GM23338 (cell line): ENCODE data around the gene SBNO1. TPM values are rescaled to one million over a fixed set of nuclear protein-coding genes. Genes with fewer than 3 reads are reported as not detected.

Experiments used
- ATAC-seq: fragments of 200-7000 bp; cut with Tn5 transposase; 3 replicates; pipeline ENCODE4 v1.9.1; 2020
- DNase-seq: peaks from one replicate; pipeline ENCODE4 v3.0.0-alpha.2; 2015; ENCODE audit warnings: low spot score
- H2AFZ ChIP-seq: fragments of 200-600 bp; sonication (generic); 2 replicates; pipeline ENCODE4 v1.8.0; 2016; ENCODE audit warnings: antibody characterized with exemption, mild to moderate bottlenecking, moderate library complexity
- H3F3A ChIP-seq: fragments of 200-600 bp; sonication (generic); replicated peaks from 2 replicates; pipeline ENCODE4 v1.8.0; 2017; ENCODE audit warnings: antibody characterized with exemption, mixed run types, low read depth
- H3K27ac ChIP-seq: fragments of 200-600 bp; sonication (generic); 2 replicates; pipeline ENCODE4 v1.6.1; 2016; ENCODE audit warnings: low read depth
- H3K27me3 ChIP-seq: fragments of 200-600 bp; sonication (generic); 2 replicates; pipeline ENCODE4 v1.8.0; 2016; ENCODE audit warnings: mild to moderate bottlenecking, mixed run types, moderate library complexity; ENCODE audit not compliant: insufficient read depth
- H3K36me3 ChIP-seq: fragments of 200-600 bp; sonication (generic); 2 replicates; pipeline ENCODE4 v1.8.0; 2016; ENCODE audit warnings: mild to moderate bottlenecking; ENCODE audit not compliant: insufficient read depth
- H3K4me1 ChIP-seq: fragments of 200-600 bp; sonication (generic); 2 replicates; pipeline ENCODE4 v1.8.0; 2016; ENCODE audit warnings: mild to moderate bottlenecking, moderate library complexity; ENCODE audit not compliant: insufficient read depth
- H3K4me2 ChIP-seq: fragments of 200-600 bp; sonication (generic); 2 replicates; pipeline ENCODE4 v1.7.1; 2017; ENCODE audit warnings: mixed run types
- H3K4me3 ChIP-seq: fragments of 200-600 bp; sonication (generic); 2 replicates; pipeline ENCODE4 v1.6.1; 2016; ENCODE audit warnings: mixed run types
- H3K79me2 ChIP-seq: fragments of 200-600 bp; sonication (generic); replicated peaks from 2 replicates; pipeline ENCODE4 v1.8.0; 2017; ENCODE audit warnings: mild to moderate bottlenecking; ENCODE audit not compliant: insufficient read depth
- H3K9me2 ChIP-seq: fragments of 200-600 bp; sonication (generic); 2 replicates; pipeline ENCODE4 v1.8.0; 2017; ENCODE audit not compliant: insufficient read depth
- H4K20me1 ChIP-seq: fragments of 200-600 bp; sonication (generic); replicated peaks from 2 replicates; pipeline ENCODE4 v1.8.0; 2017; ENCODE audit warnings: mild to moderate bottlenecking; ENCODE audit not compliant: insufficient read depth
- H3K27ac Mint-ChIP-seq: 2 replicates; pipeline ENCODE4 v1.8.0; 2020; ENCODE audit warnings: inconsistent platforms, mild to moderate bottlenecking, moderate library complexity, mixed read lengths
- H3K27me3 Mint-ChIP-seq: 3 replicates; pipeline ENCODE4 v1.8.0; 2022; ENCODE audit warnings: low read depth, mild to moderate bottlenecking, moderate library complexity, mixed read lengths, inconsistent platforms; ENCODE audit not compliant: insufficient read depth, poor library complexity
- H3K36me3 Mint-ChIP-seq: 3 replicates; pipeline ENCODE4 v1.8.0; 2021; ENCODE audit warnings: low read depth, mild to moderate bottlenecking, inconsistent platforms, moderate library complexity, mixed read lengths
- H3K4me1 Mint-ChIP-seq: 3 replicates; pipeline ENCODE4 v1.8.0; 2020; ENCODE audit warnings: mild to moderate bottlenecking, inconsistent platforms, mixed read lengths
- H3K4me3 Mint-ChIP-seq: 3 replicates; pipeline ENCODE4 v1.8.0; 2021; ENCODE audit warnings: moderate library complexity, mild to moderate bottlenecking, inconsistent platforms, mixed read lengths
- H3K9me3 Mint-ChIP-seq: 3 replicates; pipeline ENCODE4 v1.8.0; 2020; ENCODE audit warnings: moderate library complexity, mild to moderate bottlenecking, inconsistent platforms, mixed read lengths
- CREB1 ChIP-seq: fragments of 250-450 bp; sonication (Bioruptor Pico); IDR thresholded peaks from 2 replicates; pipeline ENCODE4 v1.5.0; 2020; ENCODE audit warnings: low read depth, mild to moderate bottlenecking, moderate library complexity
- ETS1 ChIP-seq: IDR thresholded peaks from 2 replicates; pipeline ENCODE4 v1.6.1; 2016; ENCODE audit warnings: antibody characterized with exemption
- EZH2 ChIP-seq: fragments of 200-600 bp; sonication (generic); IDR thresholded peaks from one replicate; pipeline ENCODE4 v1.8.0; 2017; ENCODE audit warnings: antibody characterized with exemption, mild to moderate bottlenecking, low read depth; ENCODE audit not compliant: unreplicated experiment
- EZH2phosphoT487 ChIP-seq: fragments of 200-600 bp; sonication (generic); IDR thresholded peaks from one replicate; pipeline ENCODE4 v1.8.1; 2018; ENCODE audit warnings: antibody characterized with exemption; ENCODE audit not compliant: unreplicated experiment
- JUNB ChIP-seq: IDR thresholded peaks from one replicate; pipeline ENCODE4 v1.6.1; 2016; ENCODE audit warnings: antibody characterized with exemption; ENCODE audit not compliant: unreplicated experiment
- NANOG ChIP-seq: IDR thresholded peaks from 2 replicates; pipeline ENCODE4 v1.6.1; 2016; ENCODE audit warnings: antibody characterized with exemption, borderline replicate concordance
- POLR2AphosphoS5 ChIP-seq: IDR thresholded peaks from 2 replicates; pipeline ENCODE4 v1.6.1; 2016; ENCODE audit warnings: antibody characterized with exemption, low read depth
- REST ChIP-seq: IDR thresholded peaks from one replicate; pipeline ENCODE4 v1.6.1; 2018; ENCODE audit warnings: antibody characterized with exemption; ENCODE audit not compliant: unreplicated experiment
- STAT1 ChIP-seq: IDR thresholded peaks from one replicate; pipeline ENCODE4 v1.6.1; 2016; ENCODE audit warnings: antibody characterized with exemption; ENCODE audit not compliant: unreplicated experiment
- ZNF114 ChIP-seq: fragments of 250-450 bp; sonication (Bioruptor Pico); IDR thresholded peaks from 2 replicates; pipeline ENCODE4 v1.5.0; 2020; ENCODE audit warnings: mild to moderate bottlenecking, moderate library complexity
- ZNF331 ChIP-seq: fragments of 250-450 bp; sonication (Bioruptor Pico); IDR thresholded peaks from 2 replicates; pipeline ENCODE4 v1.5.0; 2020; ENCODE audit warnings: low read depth, mild to moderate bottlenecking, moderate library complexity
- ZNF462 ChIP-seq: fragments of 250-450 bp; sonication (Bioruptor Pico); IDR thresholded peaks from 2 replicates; pipeline ENCODE4 v1.5.0; 2020; ENCODE audit warnings: mild to moderate bottlenecking, moderate library complexity
- polyA plus RNA-seq: library from polyadenylated mRNA; unstranded; fragments of >200 nt; fragmentation: Nextera tagmentation; extraction: Ambion mirVana; gene quantifications from 2 replicates; pipeline ENCODE4 v1.2.1, GENCODE V29; 2016
- total RNA-seq: library from RNA; depleted of rRNA; stranded (reverse); fragments of >200 nt; shearing (Covaris generic); gene quantifications from 2 replicates; pipeline ENCODE4 v1.2.3, GENCODE V29; 2014
- TF ChIP-seq, protein P1 (sequence below), 2 experiments: fragments of 200-600 bp in 1 of 2; sonication (generic) in 1 of 2; conservative IDR thresholded peaks; 2 replicates each; pipeline versions ENCODE4 v1.5.1 to v1.6.1; 2016 to 2017; ENCODE audit warnings: antibody characterized with exemption in 2 of 2, low read depth in 2 of 2, mild to moderate bottlenecking in 2 of 2, moderate library complexity in 1 of 2

SBNO1 gene
- total and polyA plus RNA-seq, 2 experiments from 2014 or later = 34.9 to 49.5 TPM

- no peak overlapping the region for H2AFZ ChIP-seq
- TF ChIP-seq ZNF331 (CRISPR knock-in tag) (no peak), STAT1 (no peak), ETS1 (no peak), POLR2AphosphoS5 (no peak), EZH2phosphoT487 (no peak), NANOG (no peak), CREB1 (CRISPR knock-in tag) (no peak), ZNF114 (CRISPR knock-in tag) (no peak), REST (no peak), ZNF462 (CRISPR knock-in tag) (no peak), JUNB (no peak), EZH2 (no peak)
- TF ChIP-seq, protein P1, sequence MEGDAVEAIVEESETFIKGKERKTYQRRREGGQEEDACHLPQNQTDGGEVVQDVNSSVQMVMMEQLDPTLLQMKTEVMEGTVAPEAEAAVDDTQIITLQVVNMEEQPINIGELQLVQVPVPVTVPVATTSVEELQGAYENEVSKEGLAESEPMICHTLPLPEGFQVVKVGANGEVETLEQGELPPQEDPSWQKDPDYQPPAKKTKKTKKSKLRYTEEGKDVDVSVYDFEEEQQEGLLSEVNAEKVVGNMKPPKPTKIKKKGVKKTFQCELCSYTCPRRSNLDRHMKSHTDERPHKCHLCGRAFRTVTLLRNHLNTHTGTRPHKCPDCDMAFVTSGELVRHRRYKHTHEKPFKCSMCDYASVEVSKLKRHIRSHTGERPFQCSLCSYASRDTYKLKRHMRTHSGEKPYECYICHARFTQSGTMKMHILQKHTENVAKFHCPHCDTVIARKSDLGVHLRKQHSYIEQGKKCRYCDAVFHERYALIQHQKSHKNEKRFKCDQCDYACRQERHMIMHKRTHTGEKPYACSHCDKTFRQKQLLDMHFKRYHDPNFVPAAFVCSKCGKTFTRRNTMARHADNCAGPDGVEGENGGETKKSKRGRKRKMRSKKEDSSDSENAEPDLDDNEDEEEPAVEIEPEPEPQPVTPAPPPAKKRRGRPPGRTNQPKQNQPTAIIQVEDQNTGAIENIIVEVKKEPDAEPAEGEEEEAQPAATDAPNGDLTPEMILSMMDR (conservative IDR thresholded peaks at IDR 0.05; ENCODE audit: low read depth in 2 of 2) = no peak
- peaks cover 16% of the 10 kb centered on the region; the same call in 1 of the 2 replicates for H3F3A ChIP-seq
- no peak for ATAC-seq
- peaks cover 12% of the 10 kb centered on the region for H3K36me3 ChIP-seq
- Mint-ChIP-seq H3K36me3 (peaks cover 57% of the 10 kb centered on the region), H3K27ac (no peak overlapping the region), H3K9me3 (peaks cover 4% of the 10 kb centered on the region; the same call in 1 of the 3 replicates), H3K27me3 (peaks cover 27% of the 10 kb centered on the region), H3K4me1 (peaks cover 36% of the 10 kb centered on the region), H3K4me3 (no peak overlapping the region)
- no peak for DNase-seq
- H3K27me3 ChIP-seq = no peaks in the 10 kb centered on the region
- H3K4me1 ChIP-seq = peaks cover 9% of the 10 kb centered on the region
- H4K20me1 ChIP-seq = peaks cover 19% of the 10 kb centered on the region
- no peak overlapping the region for H3K4me2 ChIP-seq
- no peak overlapping the region for H3K4me3 ChIP-seq
- H3K27ac ChIP-seq = no peak overlapping the region
- H3K79me2 ChIP-seq = peaks cover 60% of the 10 kb centered on the region
- H3K9me2 ChIP-seq = no peaks in the 10 kb centered on the region
Observed at GRCh38 chr12:123266679-123267277, 97.9 kb downstream of the SBNO1 start.
